Upper lobe of right lung (tissue), 1 donor: ENCODE results near the gene AKNA. TPM values are rescaled to one million over a fixed set of nuclear protein-coding genes. Genes with fewer than 3 reads are reported as not detected.

ENCODE experiments used
- ATAC-seq: fragments of 200-7000 bp; cut with Tn5 transposase; one replicate; pipeline ENCODE4 v1.9.1; 2020; ENCODE audit warnings: mild to moderate bottlenecking, moderate library complexity
- DNase-seq: peaks from one replicate; pipeline ENCODE4 v3.0.0-alpha.2; 2020
- H3K27ac ChIP-seq: fragments of 200-600 bp; one replicate; pipeline ENCODE4 v1.8.0; 2022
- H3K27me3 ChIP-seq: fragments of 200-600 bp; one replicate; pipeline ENCODE4 v1.8.0; 2022; ENCODE audit warnings: mild to moderate bottlenecking
- H3K36me3 ChIP-seq: fragments of 200-600 bp; one replicate; pipeline ENCODE4 v1.8.0; 2022
- H3K4me1 ChIP-seq: fragments of 200-600 bp; one replicate; pipeline ENCODE4 v1.8.0; 2022
- H3K4me3 ChIP-seq: fragments of 200-600 bp; one replicate; pipeline ENCODE4 v1.8.0; 2022; ENCODE audit warnings: mild to moderate bottlenecking
- H3K9me3 ChIP-seq: fragments of 200-600 bp; one replicate; pipeline ENCODE4 v1.8.0; 2022
- intact Hi-C: fragments of 100-400 bp; cut with DNase I; formaldehyde crosslinking; loops from one replicate; pipeline ENCODE4 v1.11.0; 2022
- total RNA-seq: library from RNA; stranded (reverse); fragmentation: NEBNext Ultra II Directional; extraction: Animal tissue kit (Norgen Biotek cat#: 25700); gene quantifications from one replicate; pipeline ENCODE4 v1.2.1, GENCODE V29; 2021
- TF ChIP-seq, protein P1 (sequence below): fragments of 200-600 bp; IDR thresholded peaks from one replicate; pipeline ENCODE4 v1.8.0; 2022; ENCODE audit warnings: antibody characterized with exemption
- donor health status: DM: no; HTN: yes; CAD: no; lungs with severe emphysema.

Gene AKNA
- total RNA-seq, 1 donor from 2014 or later, result 54.7 TPM

DNA sequence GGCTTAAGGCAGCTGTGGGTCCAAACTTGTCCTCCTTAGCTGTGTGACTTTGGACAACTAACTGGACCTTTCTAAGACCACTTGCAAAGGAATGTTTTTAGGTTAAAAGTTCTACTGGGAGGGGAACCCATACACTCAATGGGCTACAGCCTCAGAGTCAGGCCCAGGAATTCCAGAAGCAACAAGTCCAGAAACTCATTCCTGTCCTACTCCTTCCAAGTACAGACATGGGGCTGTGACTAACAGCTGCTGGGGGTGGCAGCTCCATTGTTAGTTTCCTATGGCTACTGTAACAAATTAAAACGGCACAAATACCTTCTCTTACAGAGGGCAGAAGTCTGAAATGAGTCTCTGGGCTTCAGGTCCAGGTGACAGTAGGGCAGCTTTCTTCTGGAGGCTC lies 12.4 kb upstream of the AKNA start:
- H3K36me3 ChIP-seq, result no peaks in the 10 kb centered on the region
- peaks cover 11% of the 10 kb centered on the region for H3K4me1 ChIP-seq
- no peak overlapping the region for H3K27ac ChIP-seq
- no peak for DNase-seq
- no peaks in the 10 kb centered on the region for H3K27me3 ChIP-seq
- no peaks in the 10 kb centered on the region for H3K9me3 ChIP-seq
- H3K4me3 ChIP-seq, result no peak overlapping the region
- TF ChIP-seq, protein P1, sequence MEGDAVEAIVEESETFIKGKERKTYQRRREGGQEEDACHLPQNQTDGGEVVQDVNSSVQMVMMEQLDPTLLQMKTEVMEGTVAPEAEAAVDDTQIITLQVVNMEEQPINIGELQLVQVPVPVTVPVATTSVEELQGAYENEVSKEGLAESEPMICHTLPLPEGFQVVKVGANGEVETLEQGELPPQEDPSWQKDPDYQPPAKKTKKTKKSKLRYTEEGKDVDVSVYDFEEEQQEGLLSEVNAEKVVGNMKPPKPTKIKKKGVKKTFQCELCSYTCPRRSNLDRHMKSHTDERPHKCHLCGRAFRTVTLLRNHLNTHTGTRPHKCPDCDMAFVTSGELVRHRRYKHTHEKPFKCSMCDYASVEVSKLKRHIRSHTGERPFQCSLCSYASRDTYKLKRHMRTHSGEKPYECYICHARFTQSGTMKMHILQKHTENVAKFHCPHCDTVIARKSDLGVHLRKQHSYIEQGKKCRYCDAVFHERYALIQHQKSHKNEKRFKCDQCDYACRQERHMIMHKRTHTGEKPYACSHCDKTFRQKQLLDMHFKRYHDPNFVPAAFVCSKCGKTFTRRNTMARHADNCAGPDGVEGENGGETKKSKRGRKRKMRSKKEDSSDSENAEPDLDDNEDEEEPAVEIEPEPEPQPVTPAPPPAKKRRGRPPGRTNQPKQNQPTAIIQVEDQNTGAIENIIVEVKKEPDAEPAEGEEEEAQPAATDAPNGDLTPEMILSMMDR, result no peak
- intact Hi-C loops, result no loop called here
- ATAC-seq, result no peak

DNA sequence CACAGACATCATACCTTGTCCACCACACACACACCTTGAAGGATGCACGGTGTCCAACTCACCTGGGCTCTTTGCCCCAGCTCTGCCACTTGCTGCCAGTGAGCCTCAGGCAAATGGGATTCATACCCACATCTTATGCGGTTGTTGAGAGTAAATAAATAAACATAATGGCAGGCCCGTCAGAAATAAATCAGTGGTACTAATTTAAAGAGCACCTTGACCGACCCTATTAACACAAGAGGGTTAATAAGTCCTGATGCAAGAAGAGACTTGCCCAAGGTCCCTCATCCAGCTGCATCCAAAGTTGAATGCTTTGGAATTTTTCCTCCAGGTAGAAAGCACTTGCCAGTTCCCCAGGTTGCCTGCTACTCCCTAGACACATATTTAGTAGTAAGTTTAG lies 11.6 kb upstream of the AKNA start:
- Histone ChIP-seq H3K36me3 (no peaks in the 10 kb centered on the region), H3K9me3 (no peaks in the 10 kb centered on the region), H3K27ac (no peak overlapping the region), H3K4me3 (no peak overlapping the region), H3K27me3 (no peaks in the 10 kb centered on the region), H3K4me1 (peaks cover 15% of the 10 kb centered on the region)
- ATAC-seq, result no peak
- intact Hi-C loops, result no loop called here
- no peak for DNase-seq
- TF ChIP-seq, protein P1, result no peak

DNA sequence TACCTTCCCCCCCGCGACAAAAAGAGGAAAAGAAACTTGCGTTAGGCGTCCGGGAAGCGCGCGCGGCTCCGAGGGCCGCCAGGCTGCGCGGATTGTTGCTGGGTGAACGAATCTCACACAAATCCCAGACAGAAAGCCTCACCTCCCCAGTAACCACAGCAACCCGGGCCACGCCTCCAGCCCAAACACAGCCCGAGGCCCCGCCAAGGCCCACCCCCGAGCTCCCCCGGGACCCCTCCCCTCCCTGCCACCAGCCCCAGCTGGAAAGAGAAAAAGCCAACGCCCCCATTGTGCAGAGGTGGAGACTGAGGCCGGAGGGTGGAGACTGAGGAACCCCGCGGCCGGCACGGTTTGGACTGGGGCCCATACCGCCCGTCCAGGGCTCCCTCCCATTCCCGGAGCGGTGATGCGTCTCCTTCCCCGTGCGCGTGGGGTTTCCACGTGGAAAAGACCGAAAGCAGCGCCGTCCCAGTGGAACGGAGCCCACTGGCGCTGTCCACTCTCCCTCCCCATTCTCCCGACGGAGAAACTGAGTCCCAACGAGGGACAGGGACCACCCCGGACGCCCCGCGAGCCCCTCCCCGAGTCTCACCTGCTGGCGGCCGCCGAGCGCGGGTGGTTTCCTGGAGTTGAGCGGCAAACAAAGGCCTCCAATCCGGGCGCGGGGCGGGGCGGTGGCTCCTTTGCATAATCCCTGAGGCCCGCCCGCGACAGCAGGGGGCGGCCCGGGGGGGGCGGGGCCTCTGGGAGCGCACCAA lies 10.2 kb upstream of the AKNA start:
- peak overlapping the region; percentile 96 for H3K27ac ChIP-seq
- DNase-seq (peak; percentile 99), ATAC-seq (peak; percentile 95)
- intact Hi-C loops, result no loop called here
- H3K4me1 ChIP-seq, result peaks cover 22% of the 10 kb centered on the region
- no peaks in the 10 kb centered on the region for H3K9me3 ChIP-seq
- TF ChIP-seq, protein P1, result peak; percentile 7
- H3K4me3 ChIP-seq, result peak overlapping the region; percentile 98
- H3K36me3 ChIP-seq, result no peaks in the 10 kb centered on the region
- H3K27me3 ChIP-seq, result no peaks in the 10 kb centered on the region

DNA sequence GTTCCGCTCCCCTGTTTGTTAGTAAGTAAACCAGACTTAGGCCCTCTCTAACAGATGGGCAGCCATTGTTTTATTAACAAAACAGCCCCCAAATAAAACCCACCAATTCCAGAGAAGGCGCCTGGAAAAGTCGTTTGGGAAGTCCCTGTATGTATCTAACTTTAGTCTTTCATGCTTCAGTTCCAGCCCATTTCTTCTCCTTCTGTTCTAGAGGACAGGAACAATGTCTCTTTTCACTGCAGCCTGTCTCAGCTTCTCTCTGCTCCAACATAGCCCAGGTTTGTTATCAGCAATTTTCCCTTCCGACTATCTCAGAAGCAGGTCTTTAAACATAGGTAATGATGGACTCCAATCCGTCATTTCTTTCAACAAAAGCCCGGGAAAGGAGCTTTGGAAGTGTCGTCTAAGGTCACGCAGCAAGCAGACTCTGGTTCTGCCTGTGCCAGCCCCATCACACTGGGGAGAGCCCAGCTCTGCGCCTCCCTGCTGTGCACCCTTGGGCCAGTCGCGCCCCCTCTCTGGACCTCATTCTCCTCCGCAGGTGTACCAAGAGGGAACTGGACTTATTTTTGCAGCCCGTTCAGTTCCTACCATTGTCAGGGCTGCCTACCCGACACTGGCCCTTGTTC lies 9.6 kb upstream of the AKNA start:
- H3K27me3 ChIP-seq, result no peaks in the 10 kb centered on the region
- H3K36me3 ChIP-seq, result no peaks in the 10 kb centered on the region
- TF ChIP-seq, protein P1, result no peak
- intact Hi-C loops, result no loop called here
- peak overlapping the region; percentile 96 for H3K27ac ChIP-seq
- H3K9me3 ChIP-seq, result no peaks in the 10 kb centered on the region
- H3K4me3 ChIP-seq, result peak overlapping the region; percentile 98
- DNase-seq (no peak), ATAC-seq (no peak)
- H3K4me1 ChIP-seq, result peaks cover 29% of the 10 kb centered on the region

DNA sequence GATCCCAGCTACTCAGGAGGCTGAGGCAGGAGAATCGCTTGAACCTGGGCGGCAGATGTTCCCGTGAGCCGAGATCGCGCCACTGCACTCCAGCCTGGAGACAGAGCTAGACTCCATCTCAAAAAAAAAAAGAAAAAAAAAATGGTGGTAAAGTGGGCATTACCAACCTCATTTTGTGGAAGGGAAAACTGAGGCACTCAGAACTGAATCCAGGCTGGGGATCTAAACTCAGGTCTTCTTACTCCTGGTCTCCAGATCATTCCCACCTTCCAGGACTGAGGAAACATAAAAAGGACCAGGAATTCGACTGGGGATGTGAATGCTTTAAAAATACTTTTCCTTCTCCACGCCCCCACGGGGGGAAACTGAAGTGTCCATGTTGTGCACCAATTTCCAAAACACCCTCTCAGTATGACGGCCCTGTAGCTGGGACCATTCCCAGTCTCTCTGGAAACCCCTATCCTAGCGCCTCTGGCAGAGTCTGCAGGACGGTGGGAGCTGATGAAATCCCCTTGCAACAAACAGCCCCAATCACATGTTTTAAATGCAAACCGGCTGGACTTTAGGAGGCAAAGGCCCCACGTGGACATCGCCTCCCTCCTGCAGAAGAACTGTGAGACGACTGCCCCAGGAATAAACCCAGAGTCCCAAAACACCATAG lies 8.9 kb upstream of the AKNA start:
- H3K36me3 ChIP-seq, result no peaks in the 10 kb centered on the region
- TF ChIP-seq, protein P1, result no peak
- intact Hi-C loops, result no loop called here
- H3K27me3 ChIP-seq, result no peaks in the 10 kb centered on the region
- H3K4me1 ChIP-seq, result peaks cover 33% of the 10 kb centered on the region
- peak overlapping the region; percentile 98 for H3K4me3 ChIP-seq
- no peak for DNase-seq
- no peak for ATAC-seq
- H3K9me3 ChIP-seq, result no peaks in the 10 kb centered on the region
- peak overlapping the region; percentile 96 for H3K27ac ChIP-seq
